ENCODE data around the gene SPINK14. TPM values are rescaled to one million over a fixed set of nuclear protein-coding genes. Genes with fewer than 3 reads are reported as not detected.

The SPINK14 gene
- total and polyA plus RNA-seq, 2 donors (not counting 3 experiments of a cell fraction or from before 2014, with no cell fraction given), result not detected

- intact Hi-C loops (cut with micrococcal nuclease) (no loop called here), dilution Hi-C loops (cut with MboI; ENCODE audit: extremely low pct_ligation_motif_present, low sequenced_read_pairs) (no loop called here)
- no peaks in the 10 kb centered on the region for H3K79me2 ChIP-seq (ENCODE audit: control insufficient read depth, insufficient read depth, low read length)
- H3K9ac ChIP-seq (replicated peaks; ENCODE audit: extremely low read depth, insufficient read depth, low read length), result no peak overlapping the region
- FAIRE-seq (no peak), DNase-seq (ENCODE audit: low read depth, low spot score) (no peak)
- H4K20me1 ChIP-seq (replicated peaks; ENCODE audit: control insufficient read depth, extremely low read depth, insufficient read depth, low read length), result no peaks in the 10 kb centered on the region
- no peak for TF ChIP-seq GATA2 (IDR thresholded peaks at IDR 0.05; ENCODE audit: insufficient read depth, insufficient read length, low read depth, low read length)
- no peak for TF ChIP-seq EZH2 (IDR thresholded peaks at IDR 0.05; ENCODE audit: borderline replicate concordance, low read depth, low read length, severe bottlenecking)
- TF ChIP-seq, protein P1, sequence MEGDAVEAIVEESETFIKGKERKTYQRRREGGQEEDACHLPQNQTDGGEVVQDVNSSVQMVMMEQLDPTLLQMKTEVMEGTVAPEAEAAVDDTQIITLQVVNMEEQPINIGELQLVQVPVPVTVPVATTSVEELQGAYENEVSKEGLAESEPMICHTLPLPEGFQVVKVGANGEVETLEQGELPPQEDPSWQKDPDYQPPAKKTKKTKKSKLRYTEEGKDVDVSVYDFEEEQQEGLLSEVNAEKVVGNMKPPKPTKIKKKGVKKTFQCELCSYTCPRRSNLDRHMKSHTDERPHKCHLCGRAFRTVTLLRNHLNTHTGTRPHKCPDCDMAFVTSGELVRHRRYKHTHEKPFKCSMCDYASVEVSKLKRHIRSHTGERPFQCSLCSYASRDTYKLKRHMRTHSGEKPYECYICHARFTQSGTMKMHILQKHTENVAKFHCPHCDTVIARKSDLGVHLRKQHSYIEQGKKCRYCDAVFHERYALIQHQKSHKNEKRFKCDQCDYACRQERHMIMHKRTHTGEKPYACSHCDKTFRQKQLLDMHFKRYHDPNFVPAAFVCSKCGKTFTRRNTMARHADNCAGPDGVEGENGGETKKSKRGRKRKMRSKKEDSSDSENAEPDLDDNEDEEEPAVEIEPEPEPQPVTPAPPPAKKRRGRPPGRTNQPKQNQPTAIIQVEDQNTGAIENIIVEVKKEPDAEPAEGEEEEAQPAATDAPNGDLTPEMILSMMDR (IDR thresholded peaks at IDR 0.05; ENCODE audit: extremely low read depth in 1 of 2, insufficient read depth in 1 of 2, low read depth in 1 of 2, low read length in 2 of 2), result no peak
- no peak for TF ChIP-seq FOS (IDR thresholded peaks at IDR 0.05; ENCODE audit: borderline replicate concordance, insufficient read depth, low read length)
- TF ChIP-seq POLR2AphosphoS5 (IDR thresholded peaks at IDR 0.05; ENCODE audit: insufficient read depth, low read depth, low read length), result no peak
- TF ChIP-seq MAX (IDR thresholded peaks at IDR 0.05; ENCODE audit: insufficient read depth, insufficient read length), result no peak
- no peak for TF ChIP-seq MYC (IDR thresholded peaks at IDR 0.05; ENCODE audit: low read depth, low read length)
- no peak for TF ChIP-seq POLR2A (IDR thresholded peaks at IDR 0.05; ENCODE audit: low read depth, low read length)
- TF ChIP-seq JUN (IDR thresholded peaks at IDR 0.05; ENCODE audit: borderline replicate concordance, insufficient read depth, insufficient read length, low read depth), result no peak
- H3K36me3 ChIP-seq (ENCODE audit: control insufficient read depth in 2 of 2, extremely low read depth in 1 of 2, insufficient read depth in 2 of 2, low read length in 2 of 2), result no peaks in the 10 kb centered on the region
- H3K9me3 ChIP-seq (replicated peaks; ENCODE audit: control insufficient read depth, insufficient read depth, low read length), result no peaks in the 10 kb centered on the region
- H3K9me1 ChIP-seq (replicated peaks; ENCODE audit: control insufficient read depth, extremely low read depth, insufficient read depth, low read length), result no peaks in the 10 kb centered on the region
- H2AFZ ChIP-seq (ENCODE audit: low read depth, low read length), result no peak overlapping the region
- no TSS peak for BruUV-seq (replicated peaks)
- ChIA-PET CTCF (interaction anchor here (1.1 to 3.5 kb wide), 2 partner anchors 551 to 554 kb away, joined by 3 to 36 read pairs; no protein-coding TSS in a partner anchor), POLR2A (no interaction called here)
- H3K27ac ChIP-seq (ENCODE audit: insufficient read depth, low read depth, low read length), result no peak overlapping the region
- H3K4me2 ChIP-seq (ENCODE audit: insufficient read depth, low read length), result no peak overlapping the region
- no peaks in the 10 kb centered on the region for H3K27me3 ChIP-seq (ENCODE audit: control insufficient read depth in 2 of 2, insufficient read depth in 2 of 2, low read length in 2 of 2)
- no peaks in the 10 kb centered on the region for H3K4me1 ChIP-seq (ENCODE audit: control insufficient read depth, extremely low read depth, insufficient read depth, low read length)
- no peak overlapping the region for H3K4me3 ChIP-seq (replicated peaks in 1 of 3; ENCODE audit: insufficient read depth in 1 of 3, low read depth in 1 of 3, low read length in 3 of 3)
These were observed 8.9 kb downstream of the SPINK14 start for GRCh38 chr5:148177207-148177606.
